Measurements from ENCODE around the gene PAPPA2. TPM values are rescaled to one million over a fixed set of nuclear protein-coding genes. Genes with fewer than 3 reads are reported as not detected.
A peak's percentile ranks its signal among the peaks of the same experiment; 100 is the strongest.

PAPPA2 gene
- total and polyA plus RNA-seq, 12 donors: 0.06 to 1.3 (median 0.29) TPM

DNA sequence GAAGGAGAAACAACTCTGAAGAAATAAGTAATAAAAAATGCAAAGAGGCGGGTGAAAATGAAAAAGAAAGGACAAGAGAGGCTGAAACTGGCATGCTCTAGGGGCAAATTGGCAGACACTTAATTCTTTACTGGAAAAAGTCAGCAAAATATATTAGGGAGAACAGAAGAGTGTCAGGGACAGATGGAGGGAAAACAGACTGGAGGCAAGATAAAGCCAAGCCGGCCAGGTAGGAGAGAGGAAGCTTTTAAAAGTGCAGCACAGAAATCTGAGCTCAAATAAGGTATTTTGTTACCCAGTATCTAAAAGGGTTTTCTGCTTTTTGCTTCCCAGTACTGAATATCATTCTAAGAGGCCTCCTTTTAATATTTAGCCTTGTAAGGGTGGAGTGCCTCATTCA, 339.3 kb downstream of the PAPPA2 start:
- H3K4me3 ChIP-seq: no peak overlapping the region
- intact Hi-C loops (cut with DNase I): loop anchor here in 1 of 10 donors (10.0 kb wide), 1 partner anchor 108 kb away; no protein-coding TSS in a partner anchor
- WGBS, 2 donors: 78 to 82% methylated on average over 2 of the region's 2 CpGs
- H3K9me3 ChIP-seq: no peaks in the 10 kb centered on the region
- DNase-seq (no peak), ATAC-seq (no peak)
- no peaks in the 10 kb centered on the region for H3K36me3 ChIP-seq
- H3K4me1 ChIP-seq: peaks cover 0 to 35% (median 6%) of the 10 kb centered on the region in 9 donors
- TF ChIP-seq, protein P1, sequence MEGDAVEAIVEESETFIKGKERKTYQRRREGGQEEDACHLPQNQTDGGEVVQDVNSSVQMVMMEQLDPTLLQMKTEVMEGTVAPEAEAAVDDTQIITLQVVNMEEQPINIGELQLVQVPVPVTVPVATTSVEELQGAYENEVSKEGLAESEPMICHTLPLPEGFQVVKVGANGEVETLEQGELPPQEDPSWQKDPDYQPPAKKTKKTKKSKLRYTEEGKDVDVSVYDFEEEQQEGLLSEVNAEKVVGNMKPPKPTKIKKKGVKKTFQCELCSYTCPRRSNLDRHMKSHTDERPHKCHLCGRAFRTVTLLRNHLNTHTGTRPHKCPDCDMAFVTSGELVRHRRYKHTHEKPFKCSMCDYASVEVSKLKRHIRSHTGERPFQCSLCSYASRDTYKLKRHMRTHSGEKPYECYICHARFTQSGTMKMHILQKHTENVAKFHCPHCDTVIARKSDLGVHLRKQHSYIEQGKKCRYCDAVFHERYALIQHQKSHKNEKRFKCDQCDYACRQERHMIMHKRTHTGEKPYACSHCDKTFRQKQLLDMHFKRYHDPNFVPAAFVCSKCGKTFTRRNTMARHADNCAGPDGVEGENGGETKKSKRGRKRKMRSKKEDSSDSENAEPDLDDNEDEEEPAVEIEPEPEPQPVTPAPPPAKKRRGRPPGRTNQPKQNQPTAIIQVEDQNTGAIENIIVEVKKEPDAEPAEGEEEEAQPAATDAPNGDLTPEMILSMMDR (IDR thresholded peaks at IDR 0.05): no peak
- no peaks in the 10 kb centered on the region for H3K27me3 ChIP-seq
- peak overlapping the region in 1 of 10 donors; percentile 7 for H3K27ac ChIP-seq

DNA sequence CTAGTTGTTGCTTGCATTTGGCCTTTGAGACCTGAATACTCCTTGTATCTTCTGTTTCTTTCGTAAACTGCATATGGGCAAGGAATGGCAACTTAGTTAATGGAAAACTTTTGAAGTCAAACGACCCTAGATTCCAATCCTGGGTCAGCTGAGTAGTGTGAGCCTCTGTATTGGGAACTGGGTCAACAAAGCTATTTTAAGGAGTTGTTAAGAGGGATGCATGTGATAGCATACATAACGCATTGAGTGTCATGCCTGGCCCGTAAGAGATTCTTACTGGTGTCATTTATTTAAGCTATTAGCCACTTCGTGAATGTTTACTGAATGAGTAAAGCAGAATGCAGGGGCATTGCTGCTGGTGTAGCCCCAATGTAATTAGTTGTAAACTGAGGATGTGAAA, 340.1 kb downstream of the PAPPA2 start:
- H3K27ac ChIP-seq: no peak overlapping the region
- ATAC-seq (peak in 4 of 8 donors; percentile 56 to 75 (median 65)), DNase-seq (no peak)
- H3K4me1 ChIP-seq: peaks cover 0 to 35% (median 6%) of the 10 kb centered on the region in 9 donors
- no peak overlapping the region for H3K4me3 ChIP-seq
- intact Hi-C loops (cut with DNase I): loop anchor here in 1 of 10 donors (10.0 kb wide), 1 partner anchor 108 kb away; no protein-coding TSS in a partner anchor
- no peaks in the 10 kb centered on the region for H3K9me3 ChIP-seq
- H3K27me3 ChIP-seq: no peaks in the 10 kb centered on the region
- TF ChIP-seq, protein P1 (IDR thresholded peaks at IDR 0.05): no peak
- 33 to 61% methylated on average over 5 of the region's 5 CpGs for WGBS, 2 donors
- no peaks in the 10 kb centered on the region for H3K36me3 ChIP-seq

DNA sequence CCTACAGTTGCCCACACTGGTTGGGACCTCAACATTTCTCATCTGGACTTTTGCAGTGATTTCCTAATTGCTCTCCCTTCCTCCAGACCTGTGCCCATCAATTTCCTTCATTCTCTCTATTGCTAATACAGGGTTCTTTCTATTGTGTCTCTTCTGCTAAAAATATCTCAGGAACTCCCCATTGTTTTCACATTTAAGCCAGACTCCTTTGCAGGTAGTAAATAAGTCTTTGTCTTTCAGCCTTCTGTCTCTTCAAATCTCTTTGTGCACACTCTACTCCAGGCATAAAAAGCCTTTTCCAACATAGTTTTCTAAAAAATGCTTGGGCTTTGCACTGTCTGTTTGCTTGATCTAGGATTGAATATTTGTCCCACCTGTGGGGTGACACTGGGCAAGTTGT, 340.6 kb downstream of the PAPPA2 start:
- intact Hi-C loops (cut with DNase I): loop anchor here in 1 of 10 donors (10.0 kb wide), 1 partner anchor 109 kb away; no protein-coding TSS in a partner anchor
- no peak for ATAC-seq
- no peak overlapping the region for H3K4me3 ChIP-seq
- no peaks in the 10 kb centered on the region for H3K9me3 ChIP-seq
- no peak for DNase-seq
- peaks cover 0 to 35% (median 6%) of the 10 kb centered on the region in 9 donors for H3K4me1 ChIP-seq
- no peaks in the 10 kb centered on the region for H3K36me3 ChIP-seq
- H3K27ac ChIP-seq: no peak overlapping the region
- no peaks in the 10 kb centered on the region for H3K27me3 ChIP-seq
- TF ChIP-seq, protein P1 (IDR thresholded peaks at IDR 0.05): no peak

DNA sequence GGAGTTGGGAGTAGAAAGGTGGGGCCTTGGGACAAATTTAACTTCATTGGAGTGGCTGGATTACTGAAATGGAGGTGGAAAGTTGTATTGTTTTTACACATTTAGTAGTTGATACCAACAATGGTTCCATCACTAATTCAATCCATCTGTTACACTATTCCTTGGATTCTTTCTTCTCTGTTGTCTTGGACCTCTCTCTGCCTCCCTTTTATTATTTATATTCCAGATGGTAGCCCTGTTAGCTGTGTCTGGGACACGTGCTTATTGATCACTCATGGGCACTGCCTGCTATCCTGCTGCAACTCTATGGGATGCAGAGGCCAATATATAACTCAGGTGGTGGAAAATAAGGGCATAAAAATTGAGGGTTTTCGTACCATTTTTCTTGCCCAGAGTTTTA, 346.3 kb downstream of the PAPPA2 start:
- ATAC-seq (no peak), DNase-seq (no peak)
- Histone ChIP-seq H3K36me3 (no peaks in the 10 kb centered on the region), H3K9me3 (no peaks in the 10 kb centered on the region), H3K4me3 (no peak overlapping the region), H3K4me1 (peaks cover 0 to 2% (median 0%) of the 10 kb centered on the region in 9 donors), H3K27ac (no peak overlapping the region), H3K27me3 (no peaks in the 10 kb centered on the region)
- TF ChIP-seq, protein P1 (IDR thresholded peaks at IDR 0.05): no peak
- intact Hi-C loops (cut with DNase I): loop anchor here in 1 of 10 donors (10.0 kb wide), 1 partner anchor 114 kb away; no protein-coding TSS in a partner anchor
- WGBS, 2 donors: 80 to 83% methylated on average over 2 of the region's 2 CpGs
